Gastrocnemius medialis (tissue), 4 donors: ENCODE measurements around the gene MCCC2. TPM values are rescaled to one million over a fixed set of nuclear protein-coding genes. Genes with fewer than 3 reads are reported as not detected.

Experiments
- ATAC-seq, 2 donors: fragments of 150-250 bp; one replicate each; pipeline ENCODE4 v1.9.1; 2016
- DNase-seq, 2 donors: peaks; one replicate each; pipeline ENCODE4 v3.0.0-alpha.2; 2019
- H3K27ac ChIP-seq, 4 donors: fragments of 200-600 bp; sonication (generic); 1 replicate in 1 of 4; 2 replicates in 3 of 4; pipeline ENCODE4 v1.5.1; 2016 to 2018; ENCODE audit warnings: mild to moderate bottlenecking in 2 of 4, moderate library complexity in 1 of 4
- H3K27me3 ChIP-seq, 3 donors: fragments of 200-600 bp; sonication (generic) in 2 of 3; 1 replicate in 1 of 3; 2 replicates in 2 of 3; pipeline versions ENCODE4 v1.5.1 to v1.6.0; 2016 to 2019; ENCODE audit warnings: mild to moderate bottlenecking in 1 of 3, moderate library complexity in 1 of 3
- H3K36me3 ChIP-seq, 2 donors: fragments of 200-600 bp; sonication (generic) in 1 of 2; one replicate each; pipeline ENCODE4 v1.5.1; 2017 to 2018
- H3K4me1 ChIP-seq, 2 donors: fragments of 200-600 bp; sonication (generic) in 1 of 2; one replicate each; pipeline ENCODE4 v1.5.1; 2016 to 2017; ENCODE audit warnings: mild to moderate bottlenecking in 2 of 2
- H3K4me3 ChIP-seq, 4 donors: fragments of 200-600 bp; sonication (generic) in 3 of 4; 1 replicate in 1 of 4; 2 replicates in 3 of 4; pipeline ENCODE4 v1.5.1; 2016 to 2019; ENCODE audit warnings: mild to moderate bottlenecking in 2 of 4
- H3K9me3 ChIP-seq, 3 donors: fragments of 200-600 bp; sonication (generic) in 2 of 3; 1 replicate in 1 of 3; 2 replicates in 2 of 3; pipeline ENCODE4 v1.5.1; 2016 to 2019
- POLR2A ChIP-seq, 2 donors: fragments of 450-650 bp; IDR thresholded peaks; one replicate each; pipeline ENCODE4 v1.6.1; 2017; ENCODE audit warnings: antibody characterized with exemption in 2 of 2, mild to moderate bottlenecking in 2 of 2, moderate library complexity in 2 of 2
- in situ Hi-C, 4 donors: fragments of 200-750 bp; cut with MboI; loops; one replicate each; pipeline versions ENCODE4 v1.15.0 to v1.8.0; 2017; ENCODE audit warnings: low sequenced_read_pairs in 4 of 4
- intact Hi-C: fragments of 100-400 bp; cut with DNase I; formaldehyde crosslinking; loops from one replicate; pipeline ENCODE4 v1.15.1; 2023; ENCODE audit warnings: low total_unique reads
- total RNA-seq, 4 donors: library from RNA; depleted of rRNA; stranded (reverse); fragments of >200 nt; gene quantifications; one replicate each; pipeline versions ENCODE4 v1.1.0 to v1.2.3, GENCODE V29; 2016
- TF ChIP-seq, protein P1 (sequence below), 5 experiments: fragments of 450-650 bp in 3 of 5; fragments of 200-600 bp in 2 of 5; sonication (generic) in 2 of 5; IDR thresholded peaks in 4 of 5; conservative IDR thresholded peaks in 1 of 5; 1 replicate in 4 of 5; 2 replicates in 1 of 5; pipeline ENCODE4 v1.5.1; 2016 to 2019; ENCODE audit warnings: antibody characterized with exemption in 5 of 5, mild to moderate bottlenecking in 3 of 5, moderate library complexity in 3 of 5

Gene MCCC2
- total RNA-seq, 4 donors from 2014 or later = 41.4 to 51.4 (median 46.9) TPM

DNA sequence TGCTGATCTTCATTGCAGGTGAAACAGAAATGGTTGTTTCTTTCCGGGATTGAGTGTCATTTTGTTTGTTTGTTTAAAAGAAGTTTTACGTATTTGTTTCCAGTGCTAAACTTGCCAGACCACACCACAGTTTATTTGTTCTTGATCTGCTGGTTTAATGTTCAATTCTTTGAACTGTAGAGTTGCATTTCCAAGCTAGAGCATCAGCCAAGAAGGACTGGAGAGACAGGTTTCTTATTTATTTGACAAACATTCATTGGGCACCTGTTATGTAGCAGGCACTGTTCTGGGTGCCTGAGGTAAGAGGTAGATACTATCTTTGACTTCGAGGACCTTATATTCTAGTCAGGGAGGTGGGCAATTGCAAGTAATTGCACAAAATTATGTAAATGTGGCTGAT lies 45.0 kb downstream of the MCCC2 start:
- ATAC-seq = no peak
- intact Hi-C loops = no loop called here

DNA sequence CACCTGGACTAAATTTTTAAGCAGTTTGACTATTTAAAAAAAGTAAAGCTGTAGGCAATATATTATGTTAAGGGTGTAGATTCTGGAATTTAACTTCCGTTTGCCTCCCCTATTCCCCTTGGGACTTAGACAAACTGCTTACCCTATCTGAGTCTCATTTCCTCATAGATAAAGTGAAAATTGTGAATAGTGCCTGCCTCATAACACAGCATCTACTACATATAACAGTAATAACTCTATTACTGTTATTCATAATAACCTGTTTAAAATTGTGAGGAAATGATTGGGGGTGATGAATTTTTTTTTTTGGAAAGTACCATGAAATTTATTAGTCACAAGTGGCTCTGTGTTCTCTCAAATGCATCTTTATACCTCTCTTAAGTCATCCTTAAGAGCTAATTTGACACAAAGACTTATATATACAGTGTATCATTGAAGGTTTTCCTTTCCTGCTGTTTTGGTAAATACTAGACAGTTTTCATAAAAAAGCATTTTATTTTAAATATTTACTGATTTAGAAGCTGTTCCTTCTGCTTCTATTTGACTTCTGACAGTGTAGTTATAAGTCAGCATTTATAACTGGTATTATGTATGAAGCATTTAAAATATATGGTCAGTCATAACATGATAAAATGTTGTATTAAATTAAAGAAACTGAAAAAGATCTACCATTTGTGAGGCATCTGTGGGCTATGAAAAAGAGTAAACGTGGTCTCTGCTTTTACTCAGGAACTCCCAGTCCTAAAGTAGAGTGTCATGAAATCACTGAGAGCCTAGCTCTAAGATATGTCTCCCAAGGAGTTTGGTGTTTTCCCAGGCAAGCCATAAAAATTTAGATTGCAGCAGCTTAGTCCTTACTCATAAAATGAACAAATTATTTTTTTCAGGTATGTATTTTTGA lies 46.4 kb downstream of the MCCC2 start:
- intact Hi-C loops = no loop called here
- in situ Hi-C loops = no loop called here
- H3K9me3 ChIP-seq = no peaks in the 10 kb centered on the region
- no peaks in the 10 kb centered on the region for H3K4me1 ChIP-seq
- no peak for ATAC-seq
- no peaks in the 10 kb centered on the region for H3K27me3 ChIP-seq
- H3K4me3 ChIP-seq = no peak overlapping the region
- H3K27ac ChIP-seq = no peak overlapping the region
- DNase-seq = no peak
- peaks cover 0 to 37% of the 10 kb centered on the region in 2 donors for H3K36me3 ChIP-seq
- TF ChIP-seq, protein P1, sequence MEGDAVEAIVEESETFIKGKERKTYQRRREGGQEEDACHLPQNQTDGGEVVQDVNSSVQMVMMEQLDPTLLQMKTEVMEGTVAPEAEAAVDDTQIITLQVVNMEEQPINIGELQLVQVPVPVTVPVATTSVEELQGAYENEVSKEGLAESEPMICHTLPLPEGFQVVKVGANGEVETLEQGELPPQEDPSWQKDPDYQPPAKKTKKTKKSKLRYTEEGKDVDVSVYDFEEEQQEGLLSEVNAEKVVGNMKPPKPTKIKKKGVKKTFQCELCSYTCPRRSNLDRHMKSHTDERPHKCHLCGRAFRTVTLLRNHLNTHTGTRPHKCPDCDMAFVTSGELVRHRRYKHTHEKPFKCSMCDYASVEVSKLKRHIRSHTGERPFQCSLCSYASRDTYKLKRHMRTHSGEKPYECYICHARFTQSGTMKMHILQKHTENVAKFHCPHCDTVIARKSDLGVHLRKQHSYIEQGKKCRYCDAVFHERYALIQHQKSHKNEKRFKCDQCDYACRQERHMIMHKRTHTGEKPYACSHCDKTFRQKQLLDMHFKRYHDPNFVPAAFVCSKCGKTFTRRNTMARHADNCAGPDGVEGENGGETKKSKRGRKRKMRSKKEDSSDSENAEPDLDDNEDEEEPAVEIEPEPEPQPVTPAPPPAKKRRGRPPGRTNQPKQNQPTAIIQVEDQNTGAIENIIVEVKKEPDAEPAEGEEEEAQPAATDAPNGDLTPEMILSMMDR (IDR thresholded peaks at IDR 0.05 in 4 of 5, conservative IDR thresholded peaks at IDR 0.05 in 1 of 5) = no peak
- TF ChIP-seq POLR2A (IDR thresholded peaks at IDR 0.05) = no peak

More for the DNA sequence above, 45.0 kb downstream of the MCCC2 start:
- TF ChIP-seq POLR2A (IDR thresholded peaks at IDR 0.05) = no peak
- TF ChIP-seq, protein P1 (IDR thresholded peaks at IDR 0.05 in 4 of 5, conservative IDR thresholded peaks at IDR 0.05 in 1 of 5) = no peak
- H3K27me3 ChIP-seq = no peaks in the 10 kb centered on the region
- DNase-seq = no peak
- no peak overlapping the region for H3K4me3 ChIP-seq
- H3K9me3 ChIP-seq = no peaks in the 10 kb centered on the region
- H3K4me1 ChIP-seq = no peaks in the 10 kb centered on the region
- H3K36me3 ChIP-seq = peaks cover 0 to 25% of the 10 kb centered on the region in 2 donors
- H3K27ac ChIP-seq = no peak overlapping the region
- in situ Hi-C loops = no loop called here

DNA sequence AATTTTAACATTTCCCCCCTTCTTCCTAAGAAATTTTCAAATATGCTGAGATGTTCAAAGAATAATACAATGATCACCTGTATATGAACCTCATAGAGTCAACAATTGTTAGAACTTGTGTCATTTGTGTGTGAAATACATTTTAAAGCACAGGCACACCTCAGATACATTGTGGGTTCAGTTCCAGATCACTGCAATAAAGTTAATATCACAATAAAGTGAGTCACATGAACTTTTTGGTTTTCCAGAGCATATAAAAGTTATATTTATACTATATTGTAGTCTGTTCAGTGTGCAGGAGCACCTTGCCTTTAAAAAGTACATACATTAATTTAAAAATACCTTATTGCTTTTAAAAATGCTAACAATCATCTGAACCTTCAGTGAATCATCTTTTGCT lies 50.0 kb downstream of the MCCC2 start:
- Histone ChIP-seq H3K4me3 (no peak overlapping the region), H3K9me3 (no peaks in the 10 kb centered on the region), H3K27me3 (no peaks in the 10 kb centered on the region), H3K36me3 (peaks cover 2 to 61% of the 10 kb centered on the region in 2 donors), H3K4me1 (no peaks in the 10 kb centered on the region), H3K27ac (no peak overlapping the region)
- in situ Hi-C loops = no loop called here
- no peak for ATAC-seq
- intact Hi-C loops = no loop called here
- TF ChIP-seq POLR2A (IDR thresholded peaks at IDR 0.05) = no peak
- TF ChIP-seq, protein P1 (IDR thresholded peaks at IDR 0.05 in 4 of 5, conservative IDR thresholded peaks at IDR 0.05 in 1 of 5) = no peak
- no peak for DNase-seq

DNA sequence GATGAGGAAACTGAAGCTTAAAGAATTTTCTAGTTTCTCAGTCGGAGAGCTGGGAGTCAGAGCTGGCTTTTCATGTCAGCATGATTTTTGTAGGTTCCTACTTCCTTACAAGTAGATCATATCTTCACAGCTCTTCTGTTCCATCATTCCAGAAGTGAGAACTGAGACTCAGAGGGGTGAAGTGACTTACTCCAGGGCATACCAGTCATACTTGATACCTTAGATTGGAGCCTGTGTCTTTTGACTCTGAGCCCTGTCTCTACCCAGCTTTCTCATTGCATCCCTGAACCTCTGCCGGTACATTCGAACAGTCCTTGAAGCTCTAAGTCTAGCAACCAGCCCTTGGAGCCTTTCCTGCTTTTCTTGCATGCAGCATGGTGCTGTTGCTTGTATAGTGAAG lies 53.3 kb downstream of the MCCC2 start:
- TF ChIP-seq, protein P1 (IDR thresholded peaks at IDR 0.05 in 4 of 5, conservative IDR thresholded peaks at IDR 0.05 in 1 of 5) = no peak
- TF ChIP-seq POLR2A (IDR thresholded peaks at IDR 0.05) = no peak
- Histone ChIP-seq H3K27ac (no peak overlapping the region), H3K9me3 (no peaks in the 10 kb centered on the region), H3K4me1 (no peaks in the 10 kb centered on the region), H3K4me3 (no peak overlapping the region), H3K36me3 (peaks cover 2 to 53% of the 10 kb centered on the region in 2 donors), H3K27me3 (no peaks in the 10 kb centered on the region)
- in situ Hi-C loops = no loop called here
- intact Hi-C loops = no loop called here
- no peak for DNase-seq
- ATAC-seq = no peak
